ENCODE measurements around the gene FIG4.
A peak's percentile ranks its signal among the peaks of the same experiment; 100 is the strongest.

FIG4 gene

DNA sequence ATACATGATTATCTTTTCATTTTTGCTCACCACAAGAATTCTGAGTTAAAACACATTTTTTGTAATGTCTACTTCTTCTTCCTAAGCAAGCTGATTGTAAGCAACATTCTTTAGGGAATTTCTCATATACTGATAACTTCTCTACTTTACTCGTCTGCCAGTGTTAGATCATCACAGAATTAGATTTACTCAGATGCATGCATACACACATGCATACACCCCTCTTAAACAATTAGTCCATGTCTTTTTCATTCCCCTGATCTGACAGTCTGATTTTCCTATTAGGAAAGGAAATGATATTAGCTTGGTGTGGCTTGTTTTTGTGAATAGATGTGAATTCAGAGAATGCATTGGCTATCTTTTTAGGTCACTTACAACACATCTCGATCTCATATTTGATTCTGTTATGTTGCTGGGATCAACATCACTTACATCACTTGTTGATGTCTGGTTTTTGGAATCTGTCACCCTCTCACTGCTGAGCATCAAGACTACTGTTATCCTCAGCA lies 91.4 kb downstream of the FIG4 start:
- no peak for DNase-seq (ENCODE audit: low spot score)
- Histone ChIP-seq H3K27ac (no peak overlapping the region), H3K4me3 (no peak overlapping the region)
- TF ChIP-seq CTCF (IDR thresholded peaks at IDR 0.05), result no peak

DNA sequence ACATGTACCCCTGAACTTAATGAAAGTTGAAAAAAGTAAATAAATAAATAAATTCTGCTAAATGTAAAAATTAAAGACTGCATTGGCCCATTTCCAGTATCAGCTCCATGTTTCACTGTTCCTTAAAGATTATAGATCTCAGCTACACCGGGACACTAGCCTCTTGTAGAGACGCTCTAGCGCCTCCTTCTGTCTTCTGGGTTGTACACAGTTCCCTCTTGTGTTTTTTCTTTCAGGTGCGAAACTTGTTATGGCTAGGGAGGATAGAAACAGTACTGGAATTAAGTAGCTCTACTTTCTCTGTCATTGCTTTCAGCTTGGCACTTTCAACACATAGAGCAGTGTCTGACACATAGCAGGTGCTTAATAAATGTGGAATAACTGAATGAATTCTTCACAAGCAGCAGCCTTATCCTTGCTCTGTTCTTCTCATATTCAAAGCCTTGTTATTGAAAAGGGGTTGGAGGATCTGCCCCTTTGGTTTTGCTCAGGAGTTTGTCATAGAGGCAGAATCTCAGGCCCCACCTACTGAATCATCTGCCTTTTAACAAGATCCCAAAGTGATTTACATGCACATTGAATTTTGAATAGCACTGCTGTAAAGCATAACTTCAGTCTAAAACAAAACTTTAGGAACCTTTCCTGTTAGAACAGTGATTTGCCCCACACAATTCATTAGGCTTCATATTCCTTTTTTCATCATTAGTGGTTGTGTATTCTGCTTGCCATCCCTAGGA lies 92.3 kb downstream of the FIG4 start:
- H3K27ac ChIP-seq, result no peak overlapping the region
- no peak for DNase-seq (ENCODE audit: low spot score)

DNA sequence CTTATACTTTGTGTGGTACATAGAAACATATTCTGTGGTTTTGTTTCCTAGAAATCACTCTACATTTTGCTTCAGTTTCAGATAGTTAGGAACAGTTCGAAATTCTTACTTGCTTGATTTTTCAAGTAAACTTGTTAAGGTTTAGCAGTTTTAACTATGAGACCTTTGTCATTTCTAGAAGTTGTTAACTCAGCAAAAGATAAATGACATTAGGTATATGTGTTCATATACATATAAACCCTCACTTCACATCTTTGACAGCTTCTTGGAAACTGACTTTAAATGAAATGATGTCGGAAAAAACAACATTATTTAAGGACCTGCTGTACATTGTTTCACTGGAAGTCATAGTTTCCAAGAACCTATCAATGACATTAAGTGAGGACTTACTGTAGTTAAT lies 96.2 kb downstream of the FIG4 start:
- Histone ChIP-seq H3K27ac (no peak overlapping the region), H3K4me3 (no peak overlapping the region)
- TF ChIP-seq CTCF (IDR thresholded peaks at IDR 0.05), result no peak
- no peak for DNase-seq (ENCODE audit: low spot score)

More for the DNA sequence above, 92.3 kb downstream of the FIG4 start:
- TF ChIP-seq CTCF (IDR thresholded peaks at IDR 0.05), result no peak
- no peak overlapping the region for H3K4me3 ChIP-seq

- no peak for DNase-seq (ENCODE audit: low spot score)
- TF ChIP-seq CTCF (IDR thresholded peaks at IDR 0.05), result no peak
- H3K27ac ChIP-seq, result peak overlapping the region in 1 of 2 donors; percentile 22
Observed at GRCh38 chr6:109788687-109789086, 97.6 kb downstream of the FIG4 start.

DNA sequence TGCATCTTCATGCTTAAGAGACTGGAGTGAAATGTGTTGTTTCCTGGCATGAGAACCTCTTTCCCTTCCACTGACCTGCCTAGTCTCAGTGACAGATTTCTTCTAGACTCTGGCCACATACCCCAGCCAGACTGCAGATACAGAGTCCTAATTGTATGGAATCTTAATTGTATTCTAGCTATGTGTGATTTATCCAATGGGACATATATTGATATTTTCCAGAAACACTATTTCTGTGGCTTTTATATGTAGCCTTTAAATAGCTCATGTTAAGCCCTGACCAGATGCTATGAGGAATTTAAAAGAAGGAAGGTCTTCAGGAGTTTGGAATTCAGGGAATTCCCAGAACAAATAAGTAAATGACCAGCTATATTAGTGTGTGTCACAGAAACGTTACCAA lies 99.0 kb downstream of the FIG4 start:
- Histone ChIP-seq H3K4me3 (no peak overlapping the region), H3K27ac (no peak overlapping the region)
- no peak for DNase-seq (ENCODE audit: low spot score)
- no peak for TF ChIP-seq CTCF (IDR thresholded peaks at IDR 0.05)

More at GRCh38 chr6:109788687-109789086, 97.6 kb downstream of the FIG4 start:
- H3K4me3 ChIP-seq, result no peak overlapping the region

DNA sequence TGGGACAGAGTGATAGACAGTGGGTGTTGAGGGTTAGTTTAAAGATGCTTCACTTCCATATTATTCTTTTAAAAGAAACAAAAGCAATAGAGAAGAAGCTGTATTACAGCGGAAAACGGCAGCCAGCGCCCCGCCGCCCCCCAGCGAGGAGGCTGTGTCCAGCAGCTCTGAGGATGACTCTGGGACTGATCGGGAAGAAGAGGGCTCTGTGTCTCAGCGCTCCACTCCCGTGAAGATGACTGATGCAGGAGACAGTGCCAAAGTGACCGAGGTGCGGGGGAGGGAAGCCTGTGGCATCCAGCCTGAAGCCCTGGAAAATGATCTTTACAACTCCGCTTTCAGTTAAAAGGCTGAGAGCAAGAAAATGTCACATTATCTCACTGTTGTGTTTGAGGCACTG lies 100.2 kb downstream of the FIG4 start:
- TF ChIP-seq CTCF (IDR thresholded peaks at IDR 0.05), result no peak
- no peak overlapping the region for H3K27ac ChIP-seq
- DNase-seq (ENCODE audit: low spot score), result no peak
- H3K4me3 ChIP-seq, result no peak overlapping the region

- no peak for TF ChIP-seq CTCF (IDR thresholded peaks at IDR 0.05)
- DNase-seq (ENCODE audit: low spot score), result no peak
- no peak overlapping the region for H3K4me3 ChIP-seq
- peak overlapping the region in 1 of 2 donors; percentile 71 for H3K27ac ChIP-seq
Observed at GRCh38 chr6:109793021-109793420, 101.9 kb downstream of the FIG4 start.

All from coronary artery (tissue), 2 donors.